GM23338 (cell line): ENCODE data around the gene RAX. TPM values are rescaled to one million over a fixed set of nuclear protein-coding genes. Genes with fewer than 3 reads are reported as not detected.

ENCODE experiments used
- ATAC-seq: fragments of 200-7000 bp; cut with Tn5 transposase; 3 replicates; pipeline ENCODE4 v1.9.1; 2020
- DNase-seq: peaks from one replicate; pipeline ENCODE4 v3.0.0-alpha.2; 2015; ENCODE audit warnings: low spot score
- H2AFZ ChIP-seq: fragments of 200-600 bp; sonication (generic); 2 replicates; pipeline ENCODE4 v1.8.0; 2016; ENCODE audit warnings: antibody characterized with exemption, mild to moderate bottlenecking, moderate library complexity
- H3F3A ChIP-seq: fragments of 200-600 bp; sonication (generic); replicated peaks from 2 replicates; pipeline ENCODE4 v1.8.0; 2017; ENCODE audit warnings: antibody characterized with exemption, mixed run types, low read depth
- H3K27ac ChIP-seq: fragments of 200-600 bp; sonication (generic); 2 replicates; pipeline ENCODE4 v1.6.1; 2016; ENCODE audit warnings: low read depth
- H3K27me3 ChIP-seq: fragments of 200-600 bp; sonication (generic); 2 replicates; pipeline ENCODE4 v1.8.0; 2016; ENCODE audit warnings: mild to moderate bottlenecking, mixed run types, moderate library complexity; ENCODE audit not compliant: insufficient read depth
- H3K36me3 ChIP-seq: fragments of 200-600 bp; sonication (generic); 2 replicates; pipeline ENCODE4 v1.8.0; 2016; ENCODE audit warnings: mild to moderate bottlenecking; ENCODE audit not compliant: insufficient read depth
- H3K4me1 ChIP-seq: fragments of 200-600 bp; sonication (generic); 2 replicates; pipeline ENCODE4 v1.8.0; 2016; ENCODE audit warnings: mild to moderate bottlenecking, moderate library complexity; ENCODE audit not compliant: insufficient read depth
- H3K4me2 ChIP-seq: fragments of 200-600 bp; sonication (generic); 2 replicates; pipeline ENCODE4 v1.7.1; 2017; ENCODE audit warnings: mixed run types
- H3K4me3 ChIP-seq: fragments of 200-600 bp; sonication (generic); 2 replicates; pipeline ENCODE4 v1.6.1; 2016; ENCODE audit warnings: mixed run types
- H3K79me2 ChIP-seq: fragments of 200-600 bp; sonication (generic); replicated peaks from 2 replicates; pipeline ENCODE4 v1.8.0; 2017; ENCODE audit warnings: mild to moderate bottlenecking; ENCODE audit not compliant: insufficient read depth
- H3K9me2 ChIP-seq: fragments of 200-600 bp; sonication (generic); 2 replicates; pipeline ENCODE4 v1.8.0; 2017; ENCODE audit not compliant: insufficient read depth
- H4K20me1 ChIP-seq: fragments of 200-600 bp; sonication (generic); replicated peaks from 2 replicates; pipeline ENCODE4 v1.8.0; 2017; ENCODE audit warnings: mild to moderate bottlenecking; ENCODE audit not compliant: insufficient read depth
- H3K27ac Mint-ChIP-seq: 2 replicates; pipeline ENCODE4 v1.8.0; 2020; ENCODE audit warnings: inconsistent platforms, mild to moderate bottlenecking, moderate library complexity, mixed read lengths
- H3K27me3 Mint-ChIP-seq: 3 replicates; pipeline ENCODE4 v1.8.0; 2022; ENCODE audit warnings: low read depth, mild to moderate bottlenecking, moderate library complexity, mixed read lengths, inconsistent platforms; ENCODE audit not compliant: insufficient read depth, poor library complexity
- H3K36me3 Mint-ChIP-seq: 3 replicates; pipeline ENCODE4 v1.8.0; 2021; ENCODE audit warnings: low read depth, mild to moderate bottlenecking, inconsistent platforms, moderate library complexity, mixed read lengths
- H3K4me1 Mint-ChIP-seq: 3 replicates; pipeline ENCODE4 v1.8.0; 2020; ENCODE audit warnings: mild to moderate bottlenecking, inconsistent platforms, mixed read lengths
- H3K4me3 Mint-ChIP-seq: 3 replicates; pipeline ENCODE4 v1.8.0; 2021; ENCODE audit warnings: moderate library complexity, mild to moderate bottlenecking, inconsistent platforms, mixed read lengths
- H3K9me3 Mint-ChIP-seq: 3 replicates; pipeline ENCODE4 v1.8.0; 2020; ENCODE audit warnings: moderate library complexity, mild to moderate bottlenecking, inconsistent platforms, mixed read lengths
- CREB1 ChIP-seq: fragments of 250-450 bp; sonication (Bioruptor Pico); IDR thresholded peaks from 2 replicates; pipeline ENCODE4 v1.5.0; 2020; ENCODE audit warnings: low read depth, mild to moderate bottlenecking, moderate library complexity
- EZH2 ChIP-seq: fragments of 200-600 bp; sonication (generic); IDR thresholded peaks from one replicate; pipeline ENCODE4 v1.8.0; 2017; ENCODE audit warnings: antibody characterized with exemption, mild to moderate bottlenecking, low read depth; ENCODE audit not compliant: unreplicated experiment
- EZH2phosphoT487 ChIP-seq: fragments of 200-600 bp; sonication (generic); IDR thresholded peaks from one replicate; pipeline ENCODE4 v1.8.1; 2018; ENCODE audit warnings: antibody characterized with exemption; ENCODE audit not compliant: unreplicated experiment
- JUNB ChIP-seq: IDR thresholded peaks from one replicate; pipeline ENCODE4 v1.6.1; 2016; ENCODE audit warnings: antibody characterized with exemption; ENCODE audit not compliant: unreplicated experiment
- NANOG ChIP-seq: IDR thresholded peaks from 2 replicates; pipeline ENCODE4 v1.6.1; 2016; ENCODE audit warnings: antibody characterized with exemption, borderline replicate concordance
- POLR2AphosphoS5 ChIP-seq: IDR thresholded peaks from 2 replicates; pipeline ENCODE4 v1.6.1; 2016; ENCODE audit warnings: antibody characterized with exemption, low read depth
- STAT1 ChIP-seq: IDR thresholded peaks from one replicate; pipeline ENCODE4 v1.6.1; 2016; ENCODE audit warnings: antibody characterized with exemption; ENCODE audit not compliant: unreplicated experiment
- ZNF114 ChIP-seq: fragments of 250-450 bp; sonication (Bioruptor Pico); IDR thresholded peaks from 2 replicates; pipeline ENCODE4 v1.5.0; 2020; ENCODE audit warnings: mild to moderate bottlenecking, moderate library complexity
- ZNF331 ChIP-seq: fragments of 250-450 bp; sonication (Bioruptor Pico); IDR thresholded peaks from 2 replicates; pipeline ENCODE4 v1.5.0; 2020; ENCODE audit warnings: low read depth, mild to moderate bottlenecking, moderate library complexity
- polyA plus RNA-seq: library from polyadenylated mRNA; unstranded; fragments of >200 nt; fragmentation: Nextera tagmentation; extraction: Ambion mirVana; gene quantifications from 2 replicates; pipeline ENCODE4 v1.2.1, GENCODE V29; 2016
- total RNA-seq: library from RNA; depleted of rRNA; stranded (reverse); fragments of >200 nt; shearing (Covaris generic); gene quantifications from 2 replicates; pipeline ENCODE4 v1.2.3, GENCODE V29; 2014
- TF ChIP-seq, protein P1 (sequence below), 2 experiments: fragments of 200-600 bp in 1 of 2; sonication (generic) in 1 of 2; conservative IDR thresholded peaks; 2 replicates each; pipeline versions ENCODE4 v1.5.1 to v1.6.1; 2016 to 2017; ENCODE audit warnings: antibody characterized with exemption in 2 of 2, low read depth in 2 of 2, mild to moderate bottlenecking in 2 of 2, moderate library complexity in 1 of 2
- TF ChIP-seq, protein P2 (sequence below): fragments of 250-450 bp; sonication (Bioruptor Pico); IDR thresholded peaks from 2 replicates; pipeline ENCODE4 v1.5.0; 2020; ENCODE audit warnings: mild to moderate bottlenecking, moderate library complexity
- TF ChIP-seq, protein P3 (sequence below): IDR thresholded peaks from 2 replicates; pipeline ENCODE4 v1.6.1; 2016; ENCODE audit warnings: antibody characterized with exemption
- TF ChIP-seq, protein P4 (sequence below): IDR thresholded peaks from one replicate; pipeline ENCODE4 v1.6.1; 2018; ENCODE audit warnings: antibody characterized with exemption; ENCODE audit not compliant: unreplicated experiment

RAX gene
- total and polyA plus RNA-seq, 2 experiments from 2014 or later = 0.03 to 0.16 TPM

DNA sequence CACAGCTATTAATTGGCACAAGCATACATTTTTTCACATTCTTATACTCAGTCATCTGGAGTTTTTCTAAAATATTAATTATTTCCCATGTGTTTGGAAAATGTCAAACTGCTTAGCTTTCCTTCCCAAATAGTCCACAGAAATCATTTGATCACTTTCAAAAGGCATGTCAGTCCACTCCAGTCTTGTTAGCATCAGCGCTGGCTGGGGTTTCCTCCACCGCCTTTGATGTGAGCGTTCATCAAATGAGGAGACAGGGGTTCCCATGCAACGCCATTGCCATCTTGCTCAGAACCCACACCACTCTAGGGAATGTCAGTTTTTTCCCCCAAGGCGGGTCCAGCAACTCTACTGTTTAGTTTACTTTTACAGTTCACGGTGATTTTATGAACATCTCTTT, 13.1 kb upstream of the RAX start:
- peaks cover 10% of the 10 kb centered on the region for H3K27me3 ChIP-seq
- H3K36me3 ChIP-seq = no peaks in the 10 kb centered on the region
- H3K4me1 ChIP-seq = no peaks in the 10 kb centered on the region
- H3K9me3 Mint-ChIP-seq = no peaks in the 10 kb centered on the region
- H3K4me3 Mint-ChIP-seq = no peak overlapping the region
- peak overlapping the region; percentile 4; the same call in 1 of the 2 replicates for H2AFZ ChIP-seq
- H3K4me1 Mint-ChIP-seq = peaks cover 3% of the 10 kb centered on the region; the same call in 1 of the 3 replicates
- H3K79me2 ChIP-seq = no peaks in the 10 kb centered on the region
- no peak overlapping the region for H3K4me3 ChIP-seq
- ATAC-seq (no peak), DNase-seq (no peak)
- no peak for TF ChIP-seq STAT1
- TF ChIP-seq EZH2 = no peak
- TF ChIP-seq JUNB = no peak
- TF ChIP-seq, protein P1, sequence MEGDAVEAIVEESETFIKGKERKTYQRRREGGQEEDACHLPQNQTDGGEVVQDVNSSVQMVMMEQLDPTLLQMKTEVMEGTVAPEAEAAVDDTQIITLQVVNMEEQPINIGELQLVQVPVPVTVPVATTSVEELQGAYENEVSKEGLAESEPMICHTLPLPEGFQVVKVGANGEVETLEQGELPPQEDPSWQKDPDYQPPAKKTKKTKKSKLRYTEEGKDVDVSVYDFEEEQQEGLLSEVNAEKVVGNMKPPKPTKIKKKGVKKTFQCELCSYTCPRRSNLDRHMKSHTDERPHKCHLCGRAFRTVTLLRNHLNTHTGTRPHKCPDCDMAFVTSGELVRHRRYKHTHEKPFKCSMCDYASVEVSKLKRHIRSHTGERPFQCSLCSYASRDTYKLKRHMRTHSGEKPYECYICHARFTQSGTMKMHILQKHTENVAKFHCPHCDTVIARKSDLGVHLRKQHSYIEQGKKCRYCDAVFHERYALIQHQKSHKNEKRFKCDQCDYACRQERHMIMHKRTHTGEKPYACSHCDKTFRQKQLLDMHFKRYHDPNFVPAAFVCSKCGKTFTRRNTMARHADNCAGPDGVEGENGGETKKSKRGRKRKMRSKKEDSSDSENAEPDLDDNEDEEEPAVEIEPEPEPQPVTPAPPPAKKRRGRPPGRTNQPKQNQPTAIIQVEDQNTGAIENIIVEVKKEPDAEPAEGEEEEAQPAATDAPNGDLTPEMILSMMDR (conservative IDR thresholded peaks at IDR 0.05; ENCODE audit: low read depth in 2 of 2) = no peak
- TF ChIP-seq EZH2phosphoT487 = no peak
- TF ChIP-seq POLR2AphosphoS5 = no peak
- TF ChIP-seq ZNF114 (CRISPR knock-in tag) = no peak
- TF ChIP-seq NANOG = no peak
- TF ChIP-seq, protein P2, sequence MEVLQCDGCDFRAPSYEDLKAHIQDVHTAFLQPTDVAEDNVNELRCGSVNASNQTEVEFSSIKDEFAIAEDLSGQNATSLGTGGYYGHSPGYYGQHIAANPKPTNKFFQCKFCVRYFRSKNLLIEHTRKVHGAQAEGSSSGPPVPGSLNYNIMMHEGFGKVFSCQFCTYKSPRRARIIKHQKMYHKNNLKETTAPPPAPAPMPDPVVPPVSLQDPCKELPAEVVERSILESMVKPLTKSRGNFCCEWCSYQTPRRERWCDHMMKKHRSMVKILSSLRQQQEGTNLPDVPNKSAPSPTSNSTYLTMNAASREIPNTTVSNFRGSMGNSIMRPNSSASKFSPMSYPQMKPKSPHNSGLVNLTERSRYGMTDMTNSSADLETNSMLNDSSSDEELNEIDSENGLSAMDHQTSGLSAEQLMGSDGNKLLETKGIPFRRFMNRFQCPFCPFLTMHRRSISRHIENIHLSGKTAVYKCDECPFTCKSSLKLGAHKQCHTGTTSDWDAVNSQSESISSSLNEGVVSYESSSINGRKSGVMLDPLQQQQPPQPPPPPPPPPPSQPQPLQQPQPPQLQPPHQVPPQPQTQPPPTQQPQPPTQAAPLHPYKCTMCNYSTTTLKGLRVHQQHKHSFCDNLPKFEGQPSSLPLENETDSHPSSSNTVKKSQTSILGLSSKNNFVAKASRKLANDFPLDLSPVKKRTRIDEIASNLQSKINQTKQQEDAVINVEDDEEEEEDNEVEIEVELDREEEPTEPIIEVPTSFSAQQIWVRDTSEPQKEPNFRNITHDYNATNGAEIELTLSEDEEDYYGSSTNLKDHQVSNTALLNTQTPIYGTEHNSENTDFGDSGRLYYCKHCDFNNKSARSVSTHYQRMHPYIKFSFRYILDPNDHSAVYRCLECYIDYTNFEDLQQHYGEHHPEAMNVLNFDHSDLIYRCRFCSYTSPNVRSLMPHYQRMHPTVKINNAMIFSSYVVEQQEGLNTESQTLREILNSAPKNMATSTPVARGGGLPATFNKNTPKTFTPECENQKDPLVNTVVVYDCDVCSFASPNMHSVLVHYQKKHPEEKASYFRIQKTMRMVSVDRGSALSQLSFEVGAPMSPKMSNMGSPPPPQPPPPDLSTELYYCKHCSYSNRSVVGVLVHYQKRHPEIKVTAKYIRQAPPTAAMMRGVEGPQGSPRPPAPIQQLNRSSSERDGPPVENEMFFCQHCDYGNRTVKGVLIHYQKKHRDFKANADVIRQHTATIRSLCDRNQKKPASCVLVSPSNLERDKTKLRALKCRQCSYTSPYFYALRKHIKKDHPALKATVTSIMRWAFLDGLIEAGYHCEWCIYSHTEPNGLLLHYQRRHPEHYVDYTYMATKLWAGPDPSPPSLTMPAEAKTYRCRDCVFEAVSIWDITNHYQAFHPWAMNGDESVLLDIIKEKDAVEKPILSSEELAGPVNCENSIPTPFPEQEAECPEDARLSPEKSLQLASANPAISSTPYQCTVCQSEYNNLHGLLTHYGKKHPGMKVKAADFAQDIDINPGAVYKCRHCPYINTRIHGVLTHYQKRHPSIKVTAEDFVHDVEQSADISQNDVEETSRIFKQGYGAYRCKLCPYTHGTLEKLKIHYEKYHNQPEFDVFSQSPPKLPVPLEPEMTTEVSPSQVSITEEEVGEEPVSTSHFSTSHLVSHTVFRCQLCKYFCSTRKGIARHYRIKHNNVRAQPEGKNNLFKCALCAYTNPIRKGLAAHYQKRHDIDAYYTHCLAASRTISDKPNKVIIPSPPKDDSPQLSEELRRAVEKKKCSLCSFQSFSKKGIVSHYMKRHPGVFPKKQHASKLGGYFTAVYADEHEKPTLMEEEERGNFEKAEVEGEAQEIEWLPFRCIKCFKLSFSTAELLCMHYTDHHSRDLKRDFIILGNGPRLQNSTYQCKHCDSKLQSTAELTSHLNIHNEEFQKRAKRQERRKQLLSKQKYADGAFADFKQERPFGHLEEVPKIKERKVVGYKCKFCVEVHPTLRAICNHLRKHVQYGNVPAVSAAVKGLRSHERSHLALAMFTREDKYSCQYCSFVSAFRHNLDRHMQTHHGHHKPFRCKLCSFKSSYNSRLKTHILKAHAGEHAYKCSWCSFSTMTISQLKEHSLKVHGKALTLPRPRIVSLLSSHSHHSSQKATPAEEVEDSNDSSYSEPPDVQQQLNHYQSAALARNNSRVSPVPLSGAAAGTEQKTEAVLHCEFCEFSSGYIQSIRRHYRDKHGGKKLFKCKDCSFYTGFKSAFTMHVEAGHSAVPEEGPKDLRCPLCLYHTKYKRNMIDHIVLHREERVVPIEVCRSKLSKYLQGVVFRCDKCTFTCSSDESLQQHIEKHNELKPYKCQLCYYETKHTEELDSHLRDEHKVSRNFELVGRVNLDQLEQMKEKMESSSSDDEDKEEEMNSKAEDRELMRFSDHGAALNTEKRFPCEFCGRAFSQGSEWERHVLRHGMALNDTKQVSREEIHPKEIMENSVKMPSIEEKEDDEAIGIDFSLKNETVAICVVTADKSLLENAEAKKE = no peak
- TF ChIP-seq CREB1 (CRISPR knock-in tag) = no peak
- TF ChIP-seq, protein P3, sequence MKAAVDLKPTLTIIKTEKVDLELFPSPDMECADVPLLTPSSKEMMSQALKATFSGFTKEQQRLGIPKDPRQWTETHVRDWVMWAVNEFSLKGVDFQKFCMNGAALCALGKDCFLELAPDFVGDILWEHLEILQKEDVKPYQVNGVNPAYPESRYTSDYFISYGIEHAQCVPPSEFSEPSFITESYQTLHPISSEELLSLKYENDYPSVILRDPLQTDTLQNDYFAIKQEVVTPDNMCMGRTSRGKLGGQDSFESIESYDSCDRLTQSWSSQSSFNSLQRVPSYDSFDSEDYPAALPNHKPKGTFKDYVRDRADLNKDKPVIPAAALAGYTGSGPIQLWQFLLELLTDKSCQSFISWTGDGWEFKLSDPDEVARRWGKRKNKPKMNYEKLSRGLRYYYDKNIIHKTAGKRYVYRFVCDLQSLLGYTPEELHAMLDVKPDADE = no peak
- no peak for TF ChIP-seq ZNF331 (CRISPR knock-in tag)
- TF ChIP-seq, protein P4, sequence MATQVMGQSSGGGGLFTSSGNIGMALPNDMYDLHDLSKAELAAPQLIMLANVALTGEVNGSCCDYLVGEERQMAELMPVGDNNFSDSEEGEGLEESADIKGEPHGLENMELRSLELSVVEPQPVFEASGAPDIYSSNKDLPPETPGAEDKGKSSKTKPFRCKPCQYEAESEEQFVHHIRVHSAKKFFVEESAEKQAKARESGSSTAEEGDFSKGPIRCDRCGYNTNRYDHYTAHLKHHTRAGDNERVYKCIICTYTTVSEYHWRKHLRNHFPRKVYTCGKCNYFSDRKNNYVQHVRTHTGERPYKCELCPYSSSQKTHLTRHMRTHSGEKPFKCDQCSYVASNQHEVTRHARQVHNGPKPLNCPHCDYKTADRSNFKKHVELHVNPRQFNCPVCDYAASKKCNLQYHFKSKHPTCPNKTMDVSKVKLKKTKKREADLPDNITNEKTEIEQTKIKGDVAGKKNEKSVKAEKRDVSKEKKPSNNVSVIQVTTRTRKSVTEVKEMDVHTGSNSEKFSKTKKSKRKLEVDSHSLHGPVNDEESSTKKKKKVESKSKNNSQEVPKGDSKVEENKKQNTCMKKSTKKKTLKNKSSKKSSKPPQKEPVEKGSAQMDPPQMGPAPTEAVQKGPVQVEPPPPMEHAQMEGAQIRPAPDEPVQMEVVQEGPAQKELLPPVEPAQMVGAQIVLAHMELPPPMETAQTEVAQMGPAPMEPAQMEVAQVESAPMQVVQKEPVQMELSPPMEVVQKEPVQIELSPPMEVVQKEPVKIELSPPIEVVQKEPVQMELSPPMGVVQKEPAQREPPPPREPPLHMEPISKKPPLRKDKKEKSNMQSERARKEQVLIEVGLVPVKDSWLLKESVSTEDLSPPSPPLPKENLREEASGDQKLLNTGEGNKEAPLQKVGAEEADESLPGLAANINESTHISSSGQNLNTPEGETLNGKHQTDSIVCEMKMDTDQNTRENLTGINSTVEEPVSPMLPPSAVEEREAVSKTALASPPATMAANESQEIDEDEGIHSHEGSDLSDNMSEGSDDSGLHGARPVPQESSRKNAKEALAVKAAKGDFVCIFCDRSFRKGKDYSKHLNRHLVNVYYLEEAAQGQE = no peak
- H3K4me2 ChIP-seq = no peak overlapping the region
- H3K27me3 Mint-ChIP-seq = no peaks in the 10 kb centered on the region
- no peaks in the 10 kb centered on the region for H3K36me3 Mint-ChIP-seq
- H3K27ac Mint-ChIP-seq = no peak overlapping the region
- H4K20me1 ChIP-seq = no peaks in the 10 kb centered on the region
- no peaks in the 10 kb centered on the region for H3K9me2 ChIP-seq
- H3F3A ChIP-seq = no peaks in the 10 kb centered on the region
- H3K27ac ChIP-seq = no peak overlapping the region
